A673 (cell line): Measurements from ENCODE around the gene MSN. TPM values are rescaled to one million over a fixed set of nuclear protein-coding genes. Genes with fewer than 3 reads are reported as not detected.

ENCODE experiments used
- BruUV-seq: library from RNA; stranded (reverse); fragments of 400-500 nt; replicated peaks from 2 replicates; lab custom pipeline; 2021; lab: Mats Ljungman, UMichigan
- CTCF ChIA-PET: fragments of 300-600 bp; sonication (Branson Sonifier 250); formaldehyde crosslinking; loops from one replicate; lab custom pipeline; 2022; ENCODE audit warnings: antibody characterized with exemption; lab: Charles Lee
- POLR2A ChIA-PET: fragments of 300-600 bp; sonication (Branson Sonifier 250); formaldehyde crosslinking; loops from one replicate; lab custom pipeline; 2022; ENCODE audit warnings: antibody characterized with exemption; ENCODE audit not compliant: low non-redundant PET; lab: Charles Lee
- DNase-seq: peaks from one replicate; pipeline ENCODE4 v3.0.0-alpha.2; 2015; ENCODE audit warnings: low spot score
- H3K27ac ChIP-seq: fragments of 200-600 bp; sonication (generic); 2 replicates; pipeline ENCODE4 v1.5.1; 2016; ENCODE audit warnings: mixed run types, low read depth, mild to moderate bottlenecking, mixed read lengths, antibody characterized with exemption, low read length; ENCODE audit not compliant: poor library complexity, severe bottlenecking
- H3K27me3 ChIP-seq: fragments of 200-600 bp; sonication (generic); replicated peaks from 2 replicates; pipeline ENCODE4 v1.6.1; 2017; ENCODE audit warnings: mixed run types, low read depth, mild to moderate bottlenecking, mixed read lengths, antibody characterized with exemption, low read length; ENCODE audit not compliant: insufficient read depth, poor library complexity
- H3K36me3 ChIP-seq: fragments of 200-600 bp; sonication (generic); 2 replicates; pipeline ENCODE4 v1.6.1; 2016; ENCODE audit warnings: mixed run types, mild to moderate bottlenecking, mixed read lengths, antibody characterized with exemption, low read length; ENCODE audit not compliant: insufficient read depth, poor library complexity, severe bottlenecking
- H3K4me1 ChIP-seq: fragments of 200-600 bp; sonication (generic); 2 replicates; pipeline ENCODE4 v1.6.1; 2017; ENCODE audit warnings: mixed run types, mild to moderate bottlenecking, mixed read lengths, antibody characterized with exemption, low read length; ENCODE audit not compliant: insufficient read depth, poor library complexity, severe bottlenecking
- H3K4me3 ChIP-seq: fragments of 200-600 bp; sonication (generic); 2 replicates; pipeline ENCODE4 v1.5.1; 2016; ENCODE audit warnings: low read depth, mixed run types, mild to moderate bottlenecking, mixed read lengths, low read length; ENCODE audit not compliant: poor library complexity, severe bottlenecking
- H3K9me3 ChIP-seq: fragments of 200-600 bp; sonication (generic); 2 replicates; pipeline ENCODE4 v1.6.1; 2016; ENCODE audit warnings: mixed run types, low read depth, mild to moderate bottlenecking, mixed read lengths, antibody characterized with exemption, low read length; ENCODE audit not compliant: poor library complexity, severe bottlenecking
- CTCF ChIP-seq: fragments of 300-800, 200-600 bp; sonication (generic); conservative IDR thresholded peaks from 2 replicates; pipeline ENCODE4 v1.5.1; 2017; ENCODE audit warnings: low read depth, mild to moderate bottlenecking, antibody characterized with exemption, low read length, moderate library complexity, mixed read lengths
- EZH2 ChIP-seq: fragments of 200-600 bp; sonication (generic); IDR thresholded peaks from 2 replicates; pipeline ENCODE4 v1.6.1; 2017; ENCODE audit warnings: borderline replicate concordance, low read depth, mild to moderate bottlenecking, mixed read lengths, antibody characterized with exemption, low read length; ENCODE audit not compliant: poor library complexity, severe bottlenecking
- intact Hi-C: fragments of 100-400 bp; cut with micrococcal nuclease; formaldehyde crosslinking; loops from one replicate; pipeline ENCODE4 v1.10.0; 2022; ENCODE audit not compliant: unreplicated experiment
- total RNA-seq: library from RNA; stranded (reverse); gene quantifications from 2 replicates; pipeline ENCODE4 v1.2.3, GENCODE V29; 2021

Gene MSN
- total RNA-seq, 1 experiment from 2014 or later: 468 TPM

DNA sequence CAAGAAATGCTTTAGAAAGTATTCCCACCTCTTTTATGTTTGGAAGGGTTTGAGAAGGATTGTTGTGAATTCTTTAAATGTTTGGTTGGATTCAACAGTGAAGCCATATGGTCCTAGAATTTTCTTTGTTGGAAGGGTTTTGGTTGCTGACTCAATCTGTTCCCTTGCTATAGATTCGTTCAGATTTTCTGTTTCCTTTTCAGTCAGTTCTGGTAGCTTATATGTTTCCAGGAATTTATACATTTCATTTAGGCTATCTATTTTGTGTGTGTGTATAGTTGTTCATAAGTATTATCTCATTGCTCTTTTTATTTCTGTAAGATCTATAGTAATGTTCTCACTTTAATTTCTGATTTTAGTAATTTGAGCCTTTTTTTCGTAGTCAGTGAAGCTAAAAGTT lies 114.4 kb downstream of the MSN start:
- BruUV-seq: no TSS peak
- H3K27ac ChIP-seq: no peak overlapping the region
- no peaks in the 10 kb centered on the region for H3K4me1 ChIP-seq
- ChIA-PET POLR2A (no interaction called here), CTCF (no interaction called here)
- TF ChIP-seq EZH2: no peak
- TF ChIP-seq CTCF: no peak
- H3K9me3 ChIP-seq: no peaks in the 10 kb centered on the region
- no peaks in the 10 kb centered on the region for H3K36me3 ChIP-seq
- no peak for DNase-seq
- intact Hi-C loops: no loop called here
- no peak overlapping the region for H3K4me3 ChIP-seq
- H3K27me3 ChIP-seq: no peaks in the 10 kb centered on the region

- no peaks in the 10 kb centered on the region for H3K4me1 ChIP-seq
- DNase-seq: no peak
- no peaks in the 10 kb centered on the region for H3K27me3 ChIP-seq
- no peaks in the 10 kb centered on the region for H3K9me3 ChIP-seq
- TF ChIP-seq EZH2 (no peak), CTCF (no peak)
- no TSS peak for BruUV-seq
- intact Hi-C loops: no loop called here
- ChIA-PET POLR2A (no interaction called here), CTCF (no interaction called here)
- no peak overlapping the region for H3K4me3 ChIP-seq
- no peak overlapping the region for H3K27ac ChIP-seq
- no peaks in the 10 kb centered on the region for H3K36me3 ChIP-seq
Measured at GRCh38 chrX:65783746-65784145, 116.3 kb downstream of the MSN start.

Other genes starting within 250 kb of the MSN start
- 65.4 and 66.9 TPM in 2 replicates for gene LAS1L, start 132.9 kb upstream of the MSN start, total RNA-seq